DMS53 (cell line): ENCODE measurements around the gene UNC5B.
"Not testable (repeated sequence)": the region's sequence is repeated elsewhere in the genome, so short reads cannot be mapped to it uniquely, and the experiment has no call there.

Source experiments
- DNase-seq: peaks from one replicate; lab custom pipeline; 2025; lab: John Stamatoyannopoulos, UW

Gene UNC5B

DNA sequence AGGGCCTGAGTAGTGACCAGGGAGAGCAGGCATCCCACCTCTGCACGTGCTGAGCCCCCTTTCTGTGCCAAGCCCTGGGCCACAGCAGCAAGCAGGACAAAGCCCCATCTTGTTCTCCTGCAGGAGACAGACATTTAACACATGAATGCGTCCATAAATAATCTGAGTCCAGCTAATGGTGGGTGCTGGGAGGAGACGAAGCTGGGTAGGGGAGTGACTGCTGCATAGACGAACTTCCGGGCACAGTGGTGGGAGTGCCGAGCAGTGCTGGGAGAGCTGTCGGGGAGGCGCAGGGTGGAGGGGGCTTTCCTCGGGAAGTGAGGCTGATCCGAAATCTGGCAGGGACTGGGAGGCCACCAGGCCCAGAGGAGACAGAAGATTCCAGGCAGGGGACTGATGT is 71.5 kb downstream of the UNC5B start:
- DNase-seq, result no peak

DNA sequence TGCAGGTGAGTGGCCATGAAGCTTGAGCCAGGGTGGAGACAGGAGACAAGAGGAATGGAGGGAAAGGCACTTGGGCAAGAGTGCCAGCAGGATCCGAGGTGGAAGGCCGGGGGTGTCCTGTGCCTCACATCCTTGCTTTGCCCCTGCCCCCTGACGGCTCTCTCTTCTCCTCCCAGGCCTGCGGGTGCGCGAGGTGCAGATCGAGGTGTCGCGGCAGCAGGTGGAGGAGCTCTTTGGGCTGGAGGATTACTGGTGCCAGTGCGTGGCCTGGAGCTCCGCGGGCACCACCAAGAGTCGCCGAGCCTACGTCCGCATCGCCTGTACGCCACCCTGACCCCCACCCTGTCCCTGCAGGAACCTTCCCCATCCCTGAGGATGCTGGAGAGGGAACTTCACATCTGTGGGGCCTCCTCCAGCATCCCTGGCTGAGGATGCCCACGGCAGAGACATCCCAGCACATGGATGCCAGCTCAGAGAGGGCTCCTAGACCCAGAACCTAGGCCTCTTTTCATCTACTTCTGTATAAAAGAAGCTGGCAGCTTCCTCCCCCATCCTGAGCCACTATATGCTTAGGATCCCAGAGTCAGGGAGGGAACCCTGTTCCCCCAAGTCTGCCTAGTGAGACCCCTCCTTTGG is 72.3 kb downstream of the UNC5B start:
- DNase-seq, result no peak

DNA sequence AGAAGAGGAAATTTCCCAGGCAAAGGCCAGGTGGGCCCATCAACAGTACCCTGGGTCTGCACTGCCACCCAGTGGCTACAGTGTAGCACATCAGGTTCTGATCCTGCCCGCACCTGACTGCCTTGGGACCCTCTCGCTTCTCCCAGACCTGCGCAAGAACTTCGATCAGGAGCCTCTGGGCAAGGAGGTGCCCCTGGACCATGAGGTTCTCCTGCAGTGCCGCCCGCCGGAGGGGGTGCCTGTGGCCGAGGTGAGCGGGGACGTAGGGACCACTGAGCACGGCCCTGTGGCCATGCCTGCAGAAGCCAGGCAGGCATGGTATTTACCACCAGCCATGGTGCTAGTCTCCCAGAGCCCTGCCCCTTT is 72.8 kb downstream of the UNC5B start:
- peak; percentile 68 for DNase-seq

DNA sequence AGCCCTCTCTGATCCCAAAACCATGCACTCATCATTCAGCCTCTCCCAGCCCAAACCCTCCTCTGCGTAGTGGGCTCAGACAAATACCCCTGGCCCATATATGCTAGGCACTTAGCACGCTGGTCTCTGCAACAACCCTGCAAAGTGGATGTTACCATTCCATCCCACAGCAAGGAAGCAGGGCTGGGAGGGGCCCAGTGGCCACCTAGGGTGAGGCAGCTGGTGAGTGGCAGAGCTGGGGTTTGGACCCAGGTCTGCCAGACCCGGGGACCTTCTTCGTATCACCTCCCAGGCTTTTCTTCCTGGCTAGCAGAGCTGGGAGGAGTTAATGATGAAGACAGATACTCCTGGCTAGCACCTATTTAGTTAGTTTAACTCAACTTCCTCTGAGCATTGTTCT is 73.6 kb downstream of the UNC5B start:
- no peak for DNase-seq

DNA sequence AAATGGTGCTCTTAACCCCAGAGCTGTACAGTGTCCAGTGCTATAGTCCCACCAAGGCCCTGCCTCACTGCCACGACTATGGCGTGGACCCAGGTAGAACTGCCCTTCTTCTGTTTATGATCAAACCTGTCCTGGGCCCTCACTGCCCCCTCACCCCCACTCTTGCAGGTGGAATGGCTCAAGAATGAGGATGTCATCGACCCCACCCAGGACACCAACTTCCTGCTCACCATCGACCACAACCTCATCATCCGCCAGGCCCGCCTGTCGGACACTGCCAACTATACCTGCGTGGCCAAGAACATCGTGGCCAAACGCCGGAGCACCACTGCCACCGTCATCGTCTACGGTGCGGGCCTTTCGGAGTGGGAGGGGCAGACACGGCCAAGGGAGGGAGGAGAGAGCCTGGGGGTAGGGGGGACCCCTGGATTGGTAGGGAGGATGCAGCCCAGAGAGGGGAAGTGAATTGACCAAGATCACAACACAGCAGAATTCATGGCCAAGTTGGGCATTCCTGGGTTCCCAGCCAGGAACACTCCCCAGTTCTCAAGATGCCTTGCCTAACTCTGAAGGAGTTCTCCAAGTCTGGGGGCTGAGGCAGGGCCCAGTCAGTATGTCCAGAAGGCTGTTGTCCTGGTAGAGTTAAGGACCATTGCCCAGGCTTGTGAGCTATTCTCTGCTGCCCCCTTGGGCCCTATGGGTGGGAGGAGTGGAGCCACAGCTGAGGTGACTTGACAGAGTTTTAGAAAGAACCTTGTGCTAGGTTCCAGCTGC is 74.3 kb downstream of the UNC5B start:
- no peak for DNase-seq

DNA sequence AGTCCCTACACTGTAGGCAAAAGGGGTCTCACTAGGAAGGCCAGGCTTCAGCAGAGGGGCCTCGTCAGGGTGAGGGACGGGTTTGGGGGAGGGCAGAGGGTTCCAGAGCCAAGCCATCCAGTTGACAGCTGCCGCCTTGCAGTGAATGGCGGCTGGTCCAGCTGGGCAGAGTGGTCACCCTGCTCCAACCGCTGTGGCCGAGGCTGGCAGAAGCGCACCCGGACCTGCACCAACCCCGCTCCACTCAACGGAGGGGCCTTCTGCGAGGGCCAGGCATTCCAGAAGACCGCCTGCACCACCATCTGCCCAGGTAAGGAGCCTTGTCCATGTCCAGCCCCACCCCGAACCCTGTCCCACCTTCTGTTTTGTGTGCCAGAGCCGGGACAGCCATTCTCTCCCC is 75.1 kb downstream of the UNC5B start:
- no peak for DNase-seq

GRCh38 chr10:71288461-71288860 is 76.1 kb downstream of the UNC5B start:
- no peak for DNase-seq

DNA sequence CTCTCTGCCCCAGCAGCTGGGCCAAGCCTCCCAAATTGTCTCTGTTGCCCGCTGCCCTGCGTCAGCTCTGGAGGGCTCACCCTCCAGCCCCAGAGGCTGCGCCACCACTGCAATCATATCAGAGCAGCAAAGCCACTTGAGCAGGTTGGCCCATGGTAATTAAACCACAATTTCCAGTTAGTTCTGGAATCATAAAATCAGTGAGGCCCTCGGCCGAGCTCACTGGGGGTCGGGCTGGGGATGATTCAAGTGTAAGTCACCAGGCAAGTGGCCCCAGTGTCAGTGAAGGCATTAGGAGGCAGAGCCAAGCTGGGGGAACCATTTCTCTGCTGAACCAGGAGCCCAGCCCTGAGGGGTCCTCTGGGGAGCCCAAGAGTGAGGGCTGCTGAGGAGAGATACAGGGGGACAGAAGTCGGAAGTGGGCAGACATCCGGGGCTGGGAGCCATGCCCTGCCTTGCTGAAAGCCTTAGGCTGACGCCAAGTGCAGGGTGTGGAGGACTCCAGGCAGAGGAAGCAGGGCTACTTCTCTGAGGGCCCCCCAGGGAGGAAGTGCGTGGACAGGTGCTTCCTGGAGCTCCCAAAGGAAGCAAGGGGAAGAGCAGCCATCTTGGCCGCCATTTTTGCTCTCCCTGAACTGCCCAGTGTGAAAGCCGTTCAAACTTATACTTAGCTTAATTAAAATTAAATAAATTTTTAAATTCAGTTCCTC is 77.2 kb downstream of the UNC5B start:
- DNase-seq, result no peak

DNA sequence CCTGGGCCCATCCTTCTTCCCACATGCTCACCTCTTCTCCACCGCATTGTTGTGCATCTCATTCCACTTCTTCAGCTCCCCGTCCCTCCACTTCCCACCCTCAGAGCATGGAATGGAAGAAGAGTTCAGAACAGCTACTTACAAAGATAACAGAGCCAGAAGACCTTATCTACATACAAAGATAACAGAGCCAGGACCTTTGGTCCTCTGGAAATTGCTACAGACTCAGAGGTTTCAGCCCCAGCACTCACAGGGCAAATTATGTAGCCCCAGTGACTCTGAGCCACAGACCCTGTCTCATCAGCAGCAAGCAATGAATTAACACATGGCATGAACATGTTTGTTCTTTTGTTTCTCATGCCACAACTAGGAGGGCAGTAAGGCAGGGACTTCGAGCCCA is 78.0 kb downstream of the UNC5B start:
- DNase-seq, result no peak

DNA sequence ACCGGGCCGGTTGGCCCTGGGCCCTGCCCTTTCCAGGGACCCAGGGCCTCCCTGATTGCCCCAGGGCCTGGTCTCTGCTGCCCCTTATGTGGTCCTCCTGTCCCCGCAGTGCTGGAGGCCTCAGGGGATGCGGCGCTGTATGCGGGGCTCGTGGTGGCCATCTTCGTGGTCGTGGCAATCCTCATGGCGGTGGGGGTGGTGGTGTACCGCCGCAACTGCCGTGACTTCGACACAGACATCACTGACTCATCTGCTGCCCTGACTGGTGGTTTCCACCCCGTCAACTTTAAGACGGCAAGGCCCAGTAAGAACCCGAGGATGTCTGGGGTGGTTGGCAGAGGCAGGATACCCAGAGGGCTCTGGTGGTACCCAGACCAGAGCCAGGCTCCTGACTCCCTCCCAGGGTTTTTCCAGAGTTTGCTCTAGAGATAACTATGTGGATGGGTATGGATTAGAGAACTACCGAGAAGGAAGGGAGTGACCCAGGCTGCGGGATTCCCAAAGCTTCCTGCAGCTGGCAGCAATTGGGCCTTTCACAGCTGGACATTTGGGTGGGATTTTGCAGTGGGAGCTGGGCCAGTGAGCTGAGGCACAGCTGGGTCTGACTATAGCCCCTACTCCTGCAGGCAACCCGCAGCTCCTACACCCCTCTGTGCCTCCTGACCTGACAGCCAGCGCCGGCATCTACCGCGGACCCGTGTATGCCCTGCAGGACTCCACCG is 78.6 kb downstream of the UNC5B start:
- DNase-seq, result no peak

- DNase-seq, result no peak
Measured at GRCh38 chr10:71291528-71291900, 79.1 kb downstream of the UNC5B start.

DNA sequence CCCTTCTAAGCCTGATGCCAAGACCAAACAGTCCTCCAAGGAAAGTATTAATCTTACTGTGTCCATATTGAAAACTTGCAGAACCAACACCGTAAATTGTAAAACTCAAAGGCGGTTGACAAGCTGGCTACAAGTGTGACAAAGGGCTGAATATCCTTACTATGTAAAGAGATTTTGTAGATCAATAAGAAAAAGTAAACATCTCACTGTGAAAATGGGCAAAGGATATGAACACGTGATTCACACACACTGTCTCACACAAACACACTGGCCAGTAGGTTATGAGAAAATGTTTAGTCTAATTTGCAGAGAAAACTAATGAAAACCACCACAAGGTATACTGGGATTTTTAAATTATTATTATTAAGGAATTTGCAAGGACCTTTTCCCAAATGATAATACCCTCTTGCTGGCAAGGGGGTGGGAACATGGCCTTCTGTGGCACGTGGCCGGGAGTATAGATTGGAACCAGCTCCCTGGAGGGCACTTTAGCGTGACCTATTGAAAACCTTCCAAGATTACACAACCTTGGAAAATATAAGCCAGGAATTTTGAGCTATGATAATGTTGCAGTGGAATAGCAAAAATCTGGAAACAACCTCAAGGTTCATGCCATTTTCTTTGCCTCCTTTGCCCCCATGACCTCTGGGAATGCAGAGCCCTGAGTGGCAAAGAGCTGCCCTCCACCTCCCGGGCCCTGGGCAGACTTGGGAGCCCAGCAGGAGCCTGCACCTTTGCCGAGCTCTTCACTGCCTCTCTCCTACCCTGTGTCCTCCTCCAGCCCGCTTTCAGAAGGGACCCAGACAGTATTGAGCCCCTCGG is 80.5 kb downstream of the UNC5B start:
- no peak for DNase-seq

GRCh38 chr10:71293446-71294084 is 81.2 kb downstream of the UNC5B start:
- DNase-seq, result no peak

DNA sequence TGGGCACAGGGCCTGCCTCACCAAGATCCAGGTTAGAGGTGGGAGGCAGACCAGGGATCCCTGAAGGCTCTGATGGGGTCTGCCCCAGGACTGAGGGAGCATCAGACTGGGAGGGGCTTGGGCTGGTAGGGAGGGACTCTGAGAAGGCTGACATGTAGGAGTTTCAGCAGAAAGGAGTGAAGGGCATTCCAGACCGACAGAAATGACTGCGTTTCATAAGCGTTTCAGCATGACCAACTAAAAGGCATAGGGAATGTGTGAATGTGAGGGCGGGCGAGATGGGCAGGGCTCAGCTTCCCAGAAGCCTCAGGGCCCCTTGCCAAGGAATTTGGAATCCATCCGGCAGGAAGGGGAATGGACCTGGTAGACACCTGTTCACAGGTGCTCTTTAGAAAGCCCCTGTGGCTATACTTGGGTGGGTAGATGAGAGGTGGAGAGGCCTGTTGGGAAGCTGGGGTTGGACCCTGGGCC is 81.8 kb downstream of the UNC5B start:
- no peak for DNase-seq

GRCh38 chr10:71294856-71295255 is 82.5 kb downstream of the UNC5B start:
- no peak for DNase-seq

DNA sequence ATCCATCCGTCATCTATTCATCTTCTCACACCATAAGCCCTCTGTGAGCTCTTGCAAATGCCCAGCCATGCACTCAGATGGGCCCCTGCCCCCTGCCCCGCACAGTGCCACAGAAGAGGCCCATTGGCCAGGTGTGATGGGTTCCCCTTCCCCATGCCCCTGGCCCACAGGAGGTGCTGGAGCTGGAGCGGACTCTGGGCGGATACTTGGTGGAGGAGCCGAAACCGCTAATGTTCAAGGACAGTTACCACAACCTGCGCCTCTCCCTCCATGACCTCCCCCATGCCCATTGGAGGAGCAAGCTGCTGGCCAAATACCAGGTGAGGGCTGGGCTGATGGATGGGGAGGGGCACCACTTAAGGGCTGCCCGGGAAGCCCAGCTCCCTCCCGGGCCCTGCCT is 83.3 kb downstream of the UNC5B start:
- DNase-seq, result no peak

GRCh38 chr10:71296086-71296485 is 83.7 kb downstream of the UNC5B start:
- DNase-seq, result no peak

GRCh38 chr10:71296811-71297210 is 84.4 kb downstream of the UNC5B start:
- not testable (repeated sequence) for DNase-seq

DNA sequence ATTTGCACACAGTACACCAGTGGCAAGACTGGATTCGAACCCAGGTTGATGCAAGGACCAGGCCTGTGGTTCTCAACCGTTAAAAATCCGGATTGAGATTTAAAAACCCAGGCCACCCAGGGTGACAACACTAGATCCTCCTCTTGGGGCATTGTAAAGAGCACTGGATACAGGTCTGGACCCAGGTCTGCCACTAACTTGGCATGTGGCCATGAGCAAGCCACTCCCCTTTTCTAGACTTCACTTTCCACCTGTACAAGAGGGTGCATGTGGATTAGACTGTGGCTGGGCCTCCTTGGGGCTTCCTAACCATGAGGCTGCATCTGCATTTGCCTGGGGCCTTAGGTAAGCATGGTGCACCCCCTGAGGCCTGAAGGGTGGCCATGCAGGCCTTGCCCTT is 85.0 kb downstream of the UNC5B start:
- DNase-seq, result peak; percentile 13

- DNase-seq, result no peak
Measured at GRCh38 chr10:71299071-71299785, 86.9 kb downstream of the UNC5B start.
